HL-60 (cell line): ENCODE data around the gene POLR1H.

ENCODE experiments used
- GABPA ChIP-seq: IDR thresholded peaks from 2 replicates; pipeline ENCODE4 v1.6.1; 2012; ENCODE audit warnings: low read depth
- POLR2AphosphoS5 ChIP-seq: IDR thresholded peaks from 2 replicates; pipeline ENCODE4 v1.6.1; 2012; ENCODE audit warnings: low read depth
- SPI1 ChIP-seq: IDR thresholded peaks from 2 replicates; pipeline ENCODE4 v1.6.1; 2012; ENCODE audit warnings: low read depth, mild to moderate bottlenecking, borderline replicate concordance
- TF ChIP-seq, protein P1 (sequence below): IDR thresholded peaks from one replicate; pipeline ENCODE4 v1.5.1; 2011; ENCODE audit warnings: low read length, control low read depth, inconsistent platforms; ENCODE audit not compliant: insufficient read depth
- TF ChIP-seq, protein P2 (sequence below): IDR thresholded peaks from 2 replicates; pipeline ENCODE4 v1.6.1; 2012; ENCODE audit warnings: low read depth; ENCODE audit not compliant: insufficient replicate concordance

GRCh38 chr6:30087876-30088275, 26.8 kb downstream of the POLR1H start:
- no peak for TF ChIP-seq POLR2AphosphoS5
- TF ChIP-seq, protein P1, sequence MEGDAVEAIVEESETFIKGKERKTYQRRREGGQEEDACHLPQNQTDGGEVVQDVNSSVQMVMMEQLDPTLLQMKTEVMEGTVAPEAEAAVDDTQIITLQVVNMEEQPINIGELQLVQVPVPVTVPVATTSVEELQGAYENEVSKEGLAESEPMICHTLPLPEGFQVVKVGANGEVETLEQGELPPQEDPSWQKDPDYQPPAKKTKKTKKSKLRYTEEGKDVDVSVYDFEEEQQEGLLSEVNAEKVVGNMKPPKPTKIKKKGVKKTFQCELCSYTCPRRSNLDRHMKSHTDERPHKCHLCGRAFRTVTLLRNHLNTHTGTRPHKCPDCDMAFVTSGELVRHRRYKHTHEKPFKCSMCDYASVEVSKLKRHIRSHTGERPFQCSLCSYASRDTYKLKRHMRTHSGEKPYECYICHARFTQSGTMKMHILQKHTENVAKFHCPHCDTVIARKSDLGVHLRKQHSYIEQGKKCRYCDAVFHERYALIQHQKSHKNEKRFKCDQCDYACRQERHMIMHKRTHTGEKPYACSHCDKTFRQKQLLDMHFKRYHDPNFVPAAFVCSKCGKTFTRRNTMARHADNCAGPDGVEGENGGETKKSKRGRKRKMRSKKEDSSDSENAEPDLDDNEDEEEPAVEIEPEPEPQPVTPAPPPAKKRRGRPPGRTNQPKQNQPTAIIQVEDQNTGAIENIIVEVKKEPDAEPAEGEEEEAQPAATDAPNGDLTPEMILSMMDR, result no peak
- TF ChIP-seq, protein P2, sequence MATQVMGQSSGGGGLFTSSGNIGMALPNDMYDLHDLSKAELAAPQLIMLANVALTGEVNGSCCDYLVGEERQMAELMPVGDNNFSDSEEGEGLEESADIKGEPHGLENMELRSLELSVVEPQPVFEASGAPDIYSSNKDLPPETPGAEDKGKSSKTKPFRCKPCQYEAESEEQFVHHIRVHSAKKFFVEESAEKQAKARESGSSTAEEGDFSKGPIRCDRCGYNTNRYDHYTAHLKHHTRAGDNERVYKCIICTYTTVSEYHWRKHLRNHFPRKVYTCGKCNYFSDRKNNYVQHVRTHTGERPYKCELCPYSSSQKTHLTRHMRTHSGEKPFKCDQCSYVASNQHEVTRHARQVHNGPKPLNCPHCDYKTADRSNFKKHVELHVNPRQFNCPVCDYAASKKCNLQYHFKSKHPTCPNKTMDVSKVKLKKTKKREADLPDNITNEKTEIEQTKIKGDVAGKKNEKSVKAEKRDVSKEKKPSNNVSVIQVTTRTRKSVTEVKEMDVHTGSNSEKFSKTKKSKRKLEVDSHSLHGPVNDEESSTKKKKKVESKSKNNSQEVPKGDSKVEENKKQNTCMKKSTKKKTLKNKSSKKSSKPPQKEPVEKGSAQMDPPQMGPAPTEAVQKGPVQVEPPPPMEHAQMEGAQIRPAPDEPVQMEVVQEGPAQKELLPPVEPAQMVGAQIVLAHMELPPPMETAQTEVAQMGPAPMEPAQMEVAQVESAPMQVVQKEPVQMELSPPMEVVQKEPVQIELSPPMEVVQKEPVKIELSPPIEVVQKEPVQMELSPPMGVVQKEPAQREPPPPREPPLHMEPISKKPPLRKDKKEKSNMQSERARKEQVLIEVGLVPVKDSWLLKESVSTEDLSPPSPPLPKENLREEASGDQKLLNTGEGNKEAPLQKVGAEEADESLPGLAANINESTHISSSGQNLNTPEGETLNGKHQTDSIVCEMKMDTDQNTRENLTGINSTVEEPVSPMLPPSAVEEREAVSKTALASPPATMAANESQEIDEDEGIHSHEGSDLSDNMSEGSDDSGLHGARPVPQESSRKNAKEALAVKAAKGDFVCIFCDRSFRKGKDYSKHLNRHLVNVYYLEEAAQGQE, result no peak
- no peak for TF ChIP-seq SPI1
- no peak for TF ChIP-seq GABPA
